Measurements from ENCODE around the gene SUSD2. TPM values are rescaled to one million over a fixed set of nuclear protein-coding genes. Genes with fewer than 3 reads are reported as not detected.
A peak's percentile ranks its signal among the peaks of the same experiment; 100 is the strongest.

Gene SUSD2
- total RNA-seq, 4 donors from 2014 or later: 0.88 to 17.6 (median 2.8) TPM

DNA sequence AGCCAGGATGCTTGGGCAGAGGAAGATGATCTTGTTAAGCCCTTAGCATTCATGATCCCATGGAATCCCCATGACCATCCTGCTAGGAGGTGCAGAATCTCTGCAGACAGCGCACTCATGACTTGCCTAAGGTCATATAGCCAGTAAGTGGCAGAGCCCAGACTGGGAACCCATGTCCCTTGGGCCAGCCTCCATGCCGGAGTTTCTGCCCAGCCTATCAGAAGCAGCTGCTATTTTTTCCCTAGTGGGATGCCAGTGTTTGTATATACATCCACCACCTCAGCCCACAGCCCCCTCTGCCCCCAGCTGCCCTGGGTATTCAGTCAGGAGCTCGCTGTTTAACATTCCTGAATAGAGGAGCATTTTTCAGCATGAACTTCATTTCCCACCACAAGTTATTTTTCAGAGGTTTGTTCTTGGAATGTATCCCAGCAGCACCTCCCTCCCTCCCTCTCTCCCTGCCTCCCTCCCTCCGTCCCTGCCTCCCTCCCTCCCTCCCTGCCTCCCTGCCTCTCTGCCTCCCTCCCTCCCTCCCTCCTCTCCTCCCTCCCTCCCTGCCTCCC lies 34.4 kb upstream of the SUSD2 start:
- no peaks in the 10 kb centered on the region for H3K27me3 ChIP-seq
- peak; percentile 64 to 79 for DNase-seq
- TF ChIP-seq, protein P1, sequence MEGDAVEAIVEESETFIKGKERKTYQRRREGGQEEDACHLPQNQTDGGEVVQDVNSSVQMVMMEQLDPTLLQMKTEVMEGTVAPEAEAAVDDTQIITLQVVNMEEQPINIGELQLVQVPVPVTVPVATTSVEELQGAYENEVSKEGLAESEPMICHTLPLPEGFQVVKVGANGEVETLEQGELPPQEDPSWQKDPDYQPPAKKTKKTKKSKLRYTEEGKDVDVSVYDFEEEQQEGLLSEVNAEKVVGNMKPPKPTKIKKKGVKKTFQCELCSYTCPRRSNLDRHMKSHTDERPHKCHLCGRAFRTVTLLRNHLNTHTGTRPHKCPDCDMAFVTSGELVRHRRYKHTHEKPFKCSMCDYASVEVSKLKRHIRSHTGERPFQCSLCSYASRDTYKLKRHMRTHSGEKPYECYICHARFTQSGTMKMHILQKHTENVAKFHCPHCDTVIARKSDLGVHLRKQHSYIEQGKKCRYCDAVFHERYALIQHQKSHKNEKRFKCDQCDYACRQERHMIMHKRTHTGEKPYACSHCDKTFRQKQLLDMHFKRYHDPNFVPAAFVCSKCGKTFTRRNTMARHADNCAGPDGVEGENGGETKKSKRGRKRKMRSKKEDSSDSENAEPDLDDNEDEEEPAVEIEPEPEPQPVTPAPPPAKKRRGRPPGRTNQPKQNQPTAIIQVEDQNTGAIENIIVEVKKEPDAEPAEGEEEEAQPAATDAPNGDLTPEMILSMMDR (IDR thresholded peaks at IDR 0.05): no peak

GRCh38 chr22:24147666-24148065 lies 33.6 kb upstream of the SUSD2 start:
- no peaks in the 10 kb centered on the region for H3K27me3 ChIP-seq
- H3K27ac ChIP-seq: peak overlapping the region; percentile 84 to 90
- H3K36me3 ChIP-seq: no peaks in the 10 kb centered on the region
- H3K4me1 ChIP-seq: peaks cover 19 to 22% of the 10 kb centered on the region in 2 donors
- H3K4me3 ChIP-seq: no peak overlapping the region
- TF ChIP-seq, protein P1 (IDR thresholded peaks at IDR 0.05): no peak
- TF ChIP-seq POLR2A (IDR thresholded peaks at IDR 0.05): no peak
- intact Hi-C loops (cut with DNase I; ENCODE audit: low total_unique reads): no loop called here
- no peaks in the 10 kb centered on the region for H3K9me3 ChIP-seq
- no peak for DNase-seq

More for the DNA sequence above, 34.4 kb upstream of the SUSD2 start:
- H3K4me3 ChIP-seq: no peak overlapping the region
- intact Hi-C loops (cut with DNase I; ENCODE audit: low total_unique reads): no loop called here
- H3K27ac ChIP-seq: peak overlapping the region; percentile 84 to 90
- no peaks in the 10 kb centered on the region for H3K36me3 ChIP-seq
- H3K9me3 ChIP-seq: no peaks in the 10 kb centered on the region
- peaks cover 19 to 22% of the 10 kb centered on the region in 2 donors for H3K4me1 ChIP-seq

DNA sequence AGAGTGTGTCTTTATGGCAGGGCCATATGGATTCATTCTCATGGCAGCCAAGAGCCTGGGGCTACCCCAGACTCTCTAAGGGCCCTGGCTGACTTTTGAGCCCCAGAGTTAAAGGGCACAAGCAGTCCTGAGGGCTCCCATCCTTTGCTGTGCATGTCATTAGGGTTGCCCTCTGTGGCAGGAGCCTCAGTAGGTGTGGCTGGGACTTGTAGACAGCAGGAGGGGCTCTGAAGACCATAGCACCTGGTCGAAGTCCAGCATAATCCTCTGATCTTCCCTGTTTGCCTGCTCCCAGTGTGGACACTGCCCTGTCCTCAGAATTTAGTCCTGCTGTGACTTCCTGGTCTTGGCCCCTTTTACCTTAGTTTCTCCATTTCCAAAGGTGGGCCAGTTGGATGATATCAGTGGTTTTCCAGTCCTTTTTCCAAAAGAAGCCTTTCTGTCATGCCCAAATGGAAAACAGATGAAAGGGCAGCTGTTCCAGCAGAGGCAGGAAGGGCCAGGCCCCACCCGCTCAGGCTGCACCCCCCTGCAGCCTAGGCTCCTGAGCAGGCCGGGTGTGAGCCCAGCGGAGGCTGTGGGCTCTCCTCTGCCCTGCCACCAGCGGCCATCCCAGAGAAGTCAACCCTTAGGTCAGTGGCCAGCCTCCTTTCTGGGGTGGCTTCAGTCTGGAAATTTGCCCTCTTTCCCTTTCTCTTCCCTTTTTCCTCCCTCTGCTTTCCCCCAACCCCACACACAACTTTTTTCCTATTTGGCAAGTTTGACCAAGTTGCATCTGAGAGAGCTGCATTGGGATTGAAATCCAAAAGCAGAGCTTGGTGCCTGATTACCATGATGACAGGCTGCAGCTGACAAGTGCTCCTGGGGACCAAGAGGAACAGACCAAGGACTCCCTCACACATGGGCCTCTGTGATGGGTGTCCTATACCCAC lies 32.8 kb upstream of the SUSD2 start:
- Histone ChIP-seq H3K4me3 (no peak overlapping the region), H3K4me1 (peaks cover 19 to 22% of the 10 kb centered on the region in 2 donors), H3K36me3 (no peaks in the 10 kb centered on the region), H3K27ac (peak overlapping the region; percentile 84 to 90), H3K27me3 (no peaks in the 10 kb centered on the region), H3K9me3 (no peaks in the 10 kb centered on the region)
- TF ChIP-seq, protein P1 (IDR thresholded peaks at IDR 0.05): no peak
- TF ChIP-seq POLR2A (IDR thresholded peaks at IDR 0.05): no peak
- no peak for DNase-seq
- intact Hi-C loops (cut with DNase I; ENCODE audit: low total_unique reads): no loop called here

- no peak for DNase-seq
- Histone ChIP-seq H3K36me3 (no peaks in the 10 kb centered on the region), H3K27me3 (no peaks in the 10 kb centered on the region), H3K4me3 (no peak overlapping the region), H3K9me3 (no peaks in the 10 kb centered on the region), H3K4me1 (peaks cover 19% of the 10 kb centered on the region in 2 donors), H3K27ac (peak overlapping the region; percentile 84 to 90)
- TF ChIP-seq, protein P1 (IDR thresholded peaks at IDR 0.05): no peak
- TF ChIP-seq POLR2A (IDR thresholded peaks at IDR 0.05): no peak
- intact Hi-C loops (cut with DNase I; ENCODE audit: low total_unique reads): no loop called here
Measured at GRCh38 chr22:24149198-24149590, 32.1 kb upstream of the SUSD2 start.

DNA sequence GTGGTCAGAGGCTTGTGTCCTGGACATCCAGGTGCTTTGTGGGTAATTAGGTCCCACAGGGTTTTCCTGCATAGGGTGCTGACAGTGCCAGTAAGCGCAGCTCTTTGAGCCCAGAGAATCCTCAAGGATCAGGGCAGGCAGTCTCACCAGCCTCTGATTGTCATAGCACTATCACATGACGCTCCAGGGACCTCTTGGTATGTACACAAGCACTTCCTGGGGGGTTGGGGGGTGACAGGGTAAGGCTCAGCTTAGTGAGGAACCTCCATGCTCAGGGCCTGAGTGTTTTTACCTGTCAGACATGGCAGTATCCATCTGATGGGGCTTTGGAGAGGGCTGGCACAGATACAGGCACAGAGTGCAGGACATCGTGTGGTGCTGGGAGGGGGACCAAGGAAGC lies 27.9 kb upstream of the SUSD2 start:
- Histone ChIP-seq H3K4me3 (no peak overlapping the region), H3K27ac (no peak overlapping the region), H3K27me3 (no peaks in the 10 kb centered on the region), H3K9me3 (no peaks in the 10 kb centered on the region), H3K36me3 (no peaks in the 10 kb centered on the region), H3K4me1 (peaks cover 7 to 12% of the 10 kb centered on the region in 2 donors)
- TF ChIP-seq POLR2A (IDR thresholded peaks at IDR 0.05): no peak
- TF ChIP-seq, protein P1 (IDR thresholded peaks at IDR 0.05): no peak
- DNase-seq: no peak
- intact Hi-C loops (cut with DNase I; ENCODE audit: low total_unique reads): no loop called here
